Ovary (tissue), 9 donors: ENCODE results near the gene SLC26A11. TPM values are rescaled to one million over a fixed set of nuclear protein-coding genes. Genes with fewer than 3 reads are reported as not detected.

Experiments used
- DNase-seq, 5 donors: peaks; one replicate each; pipeline ENCODE4 v3.0.0-alpha.2; 2019 to 2020
- H3K27ac ChIP-seq, 2 donors: fragments of 200-600 bp; one replicate each; pipeline versions ENCODE4 v1.5.1 to v1.8.0; 2019 to 2022
- H3K27me3 ChIP-seq: fragments of 200-600 bp; one replicate; pipeline ENCODE4 v1.8.0; 2022
- H3K36me3 ChIP-seq: fragments of 200-600 bp; sonication (generic); one replicate; pipeline ENCODE4 v1.5.1; 2019
- H3K4me1 ChIP-seq: one replicate; pipeline ENCODE4 v1.8.1; 2013; ENCODE audit warnings: mild to moderate bottlenecking, moderate library complexity; ENCODE audit not compliant: insufficient read depth
- H3K4me3 ChIP-seq: fragments of 200-600 bp; sonication (generic); one replicate; pipeline ENCODE4 v1.5.1; 2017
- H3K9me3 ChIP-seq, 2 donors: fragments of 200-600 bp in 1 of 2; sonication (generic) in 1 of 2; one replicate each; pipeline versions ENCODE4 v1.5.1 to v1.8.1; 2013 to 2019; ENCODE audit warnings: mild to moderate bottlenecking in 1 of 2, moderate library complexity in 1 of 2
- EP300 ChIP-seq: sonication (generic); formaldehyde crosslinking; IDR thresholded peaks from one replicate; pipeline ENCODE4 v1.6.1; 2017; ENCODE audit warnings: antibody characterized with exemption
- POLR2A ChIP-seq: fragments of 450-650 bp; IDR thresholded peaks from one replicate; pipeline ENCODE4 v1.6.1; 2017; ENCODE audit warnings: antibody characterized with exemption, mild to moderate bottlenecking, moderate library complexity
- WGBS, 3 donors: extraction: QIAGEN DNeasy Blood & Tissue Kit in 1 of 3; methylation state at CpG; one replicate each; pipeline versions ENCODE4 v1.1.5 to v1.1.7; 2013 to 2017; 5-methylcytosine and 5-hydroxymethylcytosine counted together
- intact Hi-C, 4 donors: fragments of 100-400 bp; cut with DNase I; formaldehyde crosslinking; loops; one replicate each; pipeline versions ENCODE4 v1.11.0 to v1.15.1; 2022 to 2023
- polyA plus RNA-seq, 2 donors: library from polyadenylated mRNA; stranded (reverse); fragments of 200-250 nt in 1 of 2; fragments of 350-450 nt in 1 of 2; fragmentation: Illumina TruSeq in 1 of 2; extraction: RNeasy Lipid Tissue Mini Kit (QIAGEN cat#74804) in 1 of 2; gene quantifications; one replicate each; pipeline ENCODE4 v1.2.3, GENCODE V29; 2013 to 2014
- total RNA-seq, 7 donors: library from RNA; depleted of rRNA in 2 of 7; stranded (reverse); fragments of >200 nt in 2 of 7; fragmentation: NEBNext Ultra II Directional in 3 of 7; extraction: Animal tissue kit (Norgen Biotek cat#: 25700) in 3 of 7; gene quantifications; one replicate each; pipeline versions ENCODE4 v1.1.0 to v1.2.4, GENCODE V29; 2016 to 2023
- TF ChIP-seq, protein P1 (sequence below), 3 donors: fragments of 450-650 bp in 2 of 3; fragments of 200-600 bp in 1 of 3; IDR thresholded peaks; one replicate each; pipeline versions ENCODE4 v1.5.1 to v1.8.0; 2016 to 2022; ENCODE audit warnings: antibody characterized with exemption in 3 of 3, mild to moderate bottlenecking in 1 of 3
- donor health status: DM: no; HTN: no; CAD: no; lungs with moderate emphysema.
- donor health status: DM: no; HTN: no; CAD: no.
- donor health status: Bipolar disorder and iron deficiency.
- donor health status: DM: yes; HTN: yes; CAD: no.
- donor health status: DM: no; HTN: no; CAD: no.
- donor health status: DM: yes; HTN: yes; CAD: no.

SLC26A11 gene
- total and polyA plus RNA-seq, 9 donors, result 8.4 to 30.3 (median 22.8) TPM

DNA sequence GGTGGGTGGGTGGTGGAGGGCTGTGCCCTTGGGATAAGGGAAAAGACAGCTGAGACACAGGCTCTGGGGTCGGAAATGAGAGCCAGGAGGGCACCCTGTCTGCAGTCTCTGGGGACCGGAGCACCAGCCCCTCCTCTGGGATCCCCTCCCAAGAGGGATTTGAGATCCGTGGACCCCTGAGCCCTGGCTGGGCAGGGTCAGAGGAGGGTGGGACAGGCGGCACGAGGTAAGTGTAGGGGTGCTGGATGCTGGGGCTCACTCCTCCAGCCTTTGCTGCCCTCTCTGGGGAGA, 519 bp upstream of the SLC26A11 start:
- Histone ChIP-seq H3K4me3 (peak overlapping the region; percentile 99), H3K36me3 (no peaks in the 10 kb centered on the region), H3K4me1 (peaks cover 10% of the 10 kb centered on the region), H3K27ac (peak overlapping the region; percentile 26 to 65), H3K9me3 (no peaks in the 10 kb centered on the region), H3K27me3 (no peaks in the 10 kb centered on the region)
- 0 to 4% (median 1%) methylated on average over 5 of the region's 5 CpGs for WGBS, 3 donors
- TF ChIP-seq EP300, result no peak
- TF ChIP-seq, protein P1, sequence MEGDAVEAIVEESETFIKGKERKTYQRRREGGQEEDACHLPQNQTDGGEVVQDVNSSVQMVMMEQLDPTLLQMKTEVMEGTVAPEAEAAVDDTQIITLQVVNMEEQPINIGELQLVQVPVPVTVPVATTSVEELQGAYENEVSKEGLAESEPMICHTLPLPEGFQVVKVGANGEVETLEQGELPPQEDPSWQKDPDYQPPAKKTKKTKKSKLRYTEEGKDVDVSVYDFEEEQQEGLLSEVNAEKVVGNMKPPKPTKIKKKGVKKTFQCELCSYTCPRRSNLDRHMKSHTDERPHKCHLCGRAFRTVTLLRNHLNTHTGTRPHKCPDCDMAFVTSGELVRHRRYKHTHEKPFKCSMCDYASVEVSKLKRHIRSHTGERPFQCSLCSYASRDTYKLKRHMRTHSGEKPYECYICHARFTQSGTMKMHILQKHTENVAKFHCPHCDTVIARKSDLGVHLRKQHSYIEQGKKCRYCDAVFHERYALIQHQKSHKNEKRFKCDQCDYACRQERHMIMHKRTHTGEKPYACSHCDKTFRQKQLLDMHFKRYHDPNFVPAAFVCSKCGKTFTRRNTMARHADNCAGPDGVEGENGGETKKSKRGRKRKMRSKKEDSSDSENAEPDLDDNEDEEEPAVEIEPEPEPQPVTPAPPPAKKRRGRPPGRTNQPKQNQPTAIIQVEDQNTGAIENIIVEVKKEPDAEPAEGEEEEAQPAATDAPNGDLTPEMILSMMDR (IDR thresholded peaks at IDR 0.05), result no peak
- no peak for TF ChIP-seq POLR2A
- DNase-seq, result no peak
- intact Hi-C loops, result loop anchor here in 1 of 4 donors (2.0 kb wide), 1 partner anchor 41 kb away; the partner anchor contains the start of gene RNF213

DNA sequence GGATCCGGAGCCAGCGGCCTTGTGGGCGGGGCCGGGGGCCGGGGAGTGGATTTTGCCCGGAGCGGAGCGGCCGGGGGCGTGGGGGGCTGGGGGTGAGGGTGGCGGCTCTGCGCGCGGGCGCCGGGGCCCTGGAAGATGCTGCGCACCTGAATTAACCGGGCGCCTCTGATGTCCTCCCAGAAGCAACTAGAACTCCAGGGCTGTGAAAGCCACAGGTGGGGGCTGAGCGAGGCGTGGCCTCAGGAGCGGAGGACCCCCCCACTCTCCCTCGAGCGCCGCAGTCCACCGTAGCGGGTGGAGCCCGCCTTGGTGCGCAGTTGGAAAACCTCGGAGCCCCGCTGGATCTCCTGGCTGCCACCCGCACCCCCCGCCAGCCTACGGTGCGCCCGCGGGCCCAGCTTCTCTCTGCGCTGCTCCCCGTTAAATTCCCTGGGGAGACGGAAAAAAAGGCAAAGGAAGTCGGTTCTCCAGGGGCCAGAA, 549 bp downstream of the SLC26A11 start:
- peak overlapping the region; percentile 99 for H3K4me3 ChIP-seq
- intact Hi-C loops, result loop anchor here in 1 of 4 donors (2.0 kb wide), 1 partner anchor 40 kb away; the partner anchor contains the start of gene RNF213
- H3K36me3 ChIP-seq, result no peaks in the 10 kb centered on the region
- peak overlapping the region; percentile 26 to 65 for H3K27ac ChIP-seq
- TF ChIP-seq, protein P1 (IDR thresholded peaks at IDR 0.05), result no peak
- TF ChIP-seq EP300 (no peak), POLR2A (no peak)
- 1 to 2% (median 1%) methylated on average over 38 to 41 of the region's 41 CpGs for WGBS, 3 donors
- peaks cover 10% of the 10 kb centered on the region for H3K4me1 ChIP-seq
- no peaks in the 10 kb centered on the region for H3K9me3 ChIP-seq
- H3K27me3 ChIP-seq, result no peaks in the 10 kb centered on the region
- DNase-seq, result peak; percentile 52 to 69 (median 59)

DNA sequence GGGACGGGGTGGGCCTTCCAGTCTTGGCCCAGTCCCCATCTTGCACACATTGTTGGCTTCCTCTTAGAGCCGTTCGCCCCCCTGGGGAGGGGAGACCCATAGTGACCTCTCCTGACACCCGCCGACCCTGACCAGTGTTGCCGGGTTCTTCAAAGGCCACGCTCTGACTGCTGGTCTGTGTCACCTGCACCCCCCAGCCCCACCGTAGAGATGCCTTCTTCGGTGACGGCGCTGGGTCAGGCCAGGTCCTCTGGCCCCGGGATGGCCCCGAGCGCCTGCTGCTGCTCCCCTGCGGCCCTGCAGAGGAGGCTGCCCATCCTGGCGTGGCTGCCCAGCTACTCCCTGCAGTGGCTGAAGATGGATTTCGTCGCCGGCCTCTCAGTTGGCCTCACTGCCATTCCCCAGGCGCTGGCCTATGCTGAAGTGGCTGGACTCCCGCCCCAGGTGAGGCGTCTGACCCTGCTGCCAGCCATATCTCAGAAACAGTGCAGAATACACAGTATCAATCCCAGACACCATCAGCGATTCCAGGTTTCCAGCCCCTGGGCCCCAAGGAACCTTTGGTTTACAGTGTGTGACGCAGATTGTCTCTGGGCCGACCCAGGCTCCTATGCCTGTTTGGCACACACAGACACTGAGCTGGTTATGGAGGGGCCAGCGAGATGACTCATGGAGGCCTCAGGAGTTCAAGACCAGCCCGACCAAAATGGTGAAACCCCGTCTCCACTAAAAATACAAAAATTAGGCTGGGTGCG, 1.3 kb downstream of the SLC26A11 start:
- Histone ChIP-seq H3K4me1 (peaks cover 10% of the 10 kb centered on the region), H3K27ac (peak overlapping the region in 1 of 2 donors; percentile 65), H3K4me3 (peak overlapping the region; percentile 99), H3K27me3 (no peaks in the 10 kb centered on the region), H3K9me3 (no peaks in the 10 kb centered on the region), H3K36me3 (no peaks in the 10 kb centered on the region)
- intact Hi-C loops, result loop anchor here in 1 of 4 donors (2.0 kb wide), 1 partner anchor 39 kb away; the partner anchor contains the start of gene RNF213
- TF ChIP-seq EP300 (no peak), POLR2A (no peak)
- TF ChIP-seq, protein P1 (IDR thresholded peaks at IDR 0.05), result no peak
- peak in 2 of 5 donors; percentile 32 to 50 for DNase-seq
- WGBS, 3 donors, result 74 to 78% (median 75%) methylated on average over 29 of the region's 29 CpGs

DNA sequence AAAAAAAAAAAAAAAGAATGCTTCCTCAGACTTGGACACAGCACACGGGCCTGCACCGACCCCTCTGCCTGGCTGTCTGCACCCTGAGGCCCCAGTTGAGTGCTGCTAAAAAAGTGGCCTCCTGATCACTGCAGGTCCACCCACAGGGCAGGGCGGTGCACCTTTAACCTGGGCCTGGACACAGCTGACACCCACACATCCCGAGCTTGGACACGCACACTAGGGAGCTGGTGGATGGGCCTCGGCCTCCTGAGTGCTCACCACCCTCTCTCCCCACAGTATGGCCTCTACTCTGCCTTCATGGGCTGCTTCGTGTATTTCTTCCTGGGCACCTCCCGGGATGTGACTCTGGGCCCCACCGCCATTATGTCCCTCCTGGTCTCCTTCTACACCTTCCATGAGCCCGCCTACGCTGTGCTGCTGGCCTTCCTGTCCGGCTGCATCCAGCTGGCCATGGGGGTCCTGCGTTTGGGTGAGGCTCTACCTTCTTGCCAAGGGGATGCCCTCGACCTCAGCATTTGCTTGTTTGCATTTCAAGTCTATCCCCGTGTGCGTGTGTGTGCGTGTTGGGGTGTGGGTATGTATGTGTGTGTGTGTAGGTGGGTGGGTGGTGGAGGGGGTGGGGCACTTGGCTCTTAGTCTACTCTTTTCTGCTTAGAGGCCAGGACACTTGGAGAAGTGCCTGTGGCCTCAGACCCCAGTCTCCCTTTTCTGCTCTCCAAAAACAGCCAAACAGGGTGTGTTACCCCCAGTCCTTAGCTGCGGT, 2.3 kb downstream of the SLC26A11 start:
- H3K4me1 ChIP-seq, result peaks cover 10% of the 10 kb centered on the region
- TF ChIP-seq, protein P1 (IDR thresholded peaks at IDR 0.05), result no peak
- no peak for TF ChIP-seq EP300
- TF ChIP-seq POLR2A, result no peak
- DNase-seq, result no peak
- intact Hi-C loops, result no loop called here
- WGBS, 3 donors, result 79 to 88% (median 88%) methylated on average over 18 of the region's 18 CpGs
- no peaks in the 10 kb centered on the region for H3K27me3 ChIP-seq
- no peaks in the 10 kb centered on the region for H3K9me3 ChIP-seq
- no peak overlapping the region for H3K27ac ChIP-seq
- H3K36me3 ChIP-seq, result no peaks in the 10 kb centered on the region
- H3K4me3 ChIP-seq, result no peak overlapping the region
